Activated T-helper 2 cell treated with anti-CD3 and anti-CD28 coated beads, Interferon-gamma antibody, Interleukin-2, Interleukin-4, amounts not matched to agents 10 μg/mL and 5 μg/mL and 100 μg/mL, durations not matched to agents 14 hours and 24 hours and 36 hours (primary cell): Measurements from ENCODE around the gene CEP41. TPM values are rescaled to one million over a fixed set of nuclear protein-coding genes. Genes with fewer than 3 reads are reported as not detected.

Experiments
- DNase-seq: peaks from one replicate; pipeline ENCODE4 v3.0.0; 2021; ENCODE audit warnings: low spot score
- H3K27ac Mint-ChIP-seq: one replicate; pipeline ENCODE4 v1.8.0; 2021; ENCODE audit warnings: mixed read lengths
- H3K27me3 Mint-ChIP-seq: one replicate; pipeline ENCODE4 v1.8.0; 2021; ENCODE audit warnings: low read depth, mixed read lengths
- H3K36me3 Mint-ChIP-seq: one replicate; pipeline ENCODE4 v1.8.0; 2021; ENCODE audit warnings: low read depth, mixed read lengths
- H3K4me1 Mint-ChIP-seq: one replicate; pipeline ENCODE4 v1.8.0; 2021; ENCODE audit warnings: low read depth, mixed read lengths
- H3K4me3 Mint-ChIP-seq: one replicate; pipeline ENCODE4 v1.8.0; 2021; ENCODE audit warnings: low read depth, mild to moderate bottlenecking, moderate library complexity, mixed read lengths
- H3K9me3 Mint-ChIP-seq: one replicate; pipeline ENCODE4 v1.8.0; 2021; ENCODE audit warnings: mixed read lengths
- intact Hi-C: fragments of 100-400 bp; cut with micrococcal nuclease; formaldehyde crosslinking; loops from one replicate; pipeline ENCODE4 v1.15.1; 2023
- total RNA-seq: library from RNA; stranded (reverse); gene quantifications from 2 replicates; pipeline ENCODE4 v1.2.3, GENCODE V29; 2022

CEP41 gene
- total RNA-seq, 1 donor from 2014 or later: 15.9 TPM

GRCh38 chr7:130353196-130353595, 87.6 kb downstream of the CEP41 start:
- H3K36me3 Mint-ChIP-seq: no peaks in the 10 kb centered on the region
- no peak for DNase-seq
- no peaks in the 10 kb centered on the region for H3K27me3 Mint-ChIP-seq
- no peak overlapping the region for H3K4me3 Mint-ChIP-seq
- H3K4me1 Mint-ChIP-seq: peaks cover 7% of the 10 kb centered on the region
- H3K9me3 Mint-ChIP-seq: no peaks in the 10 kb centered on the region
- intact Hi-C loops: no loop called here
- no peak overlapping the region for H3K27ac Mint-ChIP-seq

- no peak overlapping the region for H3K4me3 Mint-ChIP-seq
- no peak overlapping the region for H3K27ac Mint-ChIP-seq
- no peaks in the 10 kb centered on the region for H3K9me3 Mint-ChIP-seq
- DNase-seq: no peak
- H3K36me3 Mint-ChIP-seq: no peaks in the 10 kb centered on the region
- no peaks in the 10 kb centered on the region for H3K27me3 Mint-ChIP-seq
- intact Hi-C loops: no loop called here
- H3K4me1 Mint-ChIP-seq: peaks cover 7% of the 10 kb centered on the region
Measured at GRCh38 chr7:130352194-130353074, 88.4 kb downstream of the CEP41 start.

- intact Hi-C loops: no loop called here
- no peak for DNase-seq
- H3K27ac Mint-ChIP-seq: no peak overlapping the region
- H3K4me1 Mint-ChIP-seq: peaks cover 7% of the 10 kb centered on the region
- no peak overlapping the region for H3K4me3 Mint-ChIP-seq
- H3K36me3 Mint-ChIP-seq: no peaks in the 10 kb centered on the region
- no peaks in the 10 kb centered on the region for H3K27me3 Mint-ChIP-seq
- H3K9me3 Mint-ChIP-seq: no peaks in the 10 kb centered on the region
Measured at GRCh38 chr7:130351791-130352090, 89.1 kb downstream of the CEP41 start.

- no peak overlapping the region for H3K27ac Mint-ChIP-seq
- H3K36me3 Mint-ChIP-seq: no peaks in the 10 kb centered on the region
- H3K9me3 Mint-ChIP-seq: no peaks in the 10 kb centered on the region
- no peak overlapping the region for H3K4me3 Mint-ChIP-seq
- peaks cover 7% of the 10 kb centered on the region for H3K4me1 Mint-ChIP-seq
- no peaks in the 10 kb centered on the region for H3K27me3 Mint-ChIP-seq
- no peak for DNase-seq
- intact Hi-C loops: no loop called here
Measured at GRCh38 chr7:130350945-130351790, 89.6 kb downstream of the CEP41 start.

- Mint-ChIP-seq H3K27me3 (peaks cover 4% of the 10 kb centered on the region), H3K4me1 (peaks cover 9% of the 10 kb centered on the region), H3K36me3 (no peaks in the 10 kb centered on the region), H3K27ac (no peak overlapping the region), H3K4me3 (no peak overlapping the region), H3K9me3 (no peaks in the 10 kb centered on the region)
- DNase-seq: no peak
- intact Hi-C loops: no loop called here
Measured at GRCh38 chr7:130349911-130350782, 90.7 kb downstream of the CEP41 start.

GRCh38 chr7:130346941-130347340, 93.9 kb downstream of the CEP41 start:
- DNase-seq: no peak
- H3K27me3 Mint-ChIP-seq: peaks cover 6% of the 10 kb centered on the region
- no peak overlapping the region for H3K4me3 Mint-ChIP-seq
- no peaks in the 10 kb centered on the region for H3K36me3 Mint-ChIP-seq
- no peaks in the 10 kb centered on the region for H3K9me3 Mint-ChIP-seq
- H3K27ac Mint-ChIP-seq: no peak overlapping the region
- H3K4me1 Mint-ChIP-seq: peaks cover 8% of the 10 kb centered on the region
- intact Hi-C loops: no loop called here

GRCh38 chr7:130346177-130346905, 94.5 kb downstream of the CEP41 start:
- Mint-ChIP-seq H3K27me3 (peaks cover 6% of the 10 kb centered on the region), H3K4me3 (no peak overlapping the region), H3K4me1 (peaks cover 4% of the 10 kb centered on the region), H3K9me3 (no peaks in the 10 kb centered on the region), H3K27ac (no peak overlapping the region), H3K36me3 (no peaks in the 10 kb centered on the region)
- no peak for DNase-seq
- intact Hi-C loops: no loop called here

GRCh38 chr7:130345725-130346124, 95.1 kb downstream of the CEP41 start:
- intact Hi-C loops: no loop called here

GRCh38 chr7:130345136-130345535, 95.7 kb downstream of the CEP41 start:
- intact Hi-C loops: no loop called here
- no peaks in the 10 kb centered on the region for H3K36me3 Mint-ChIP-seq
- H3K27me3 Mint-ChIP-seq: peaks cover 6% of the 10 kb centered on the region
- no peaks in the 10 kb centered on the region for H3K9me3 Mint-ChIP-seq
- peaks cover 3% of the 10 kb centered on the region for H3K4me1 Mint-ChIP-seq
- no peak overlapping the region for H3K4me3 Mint-ChIP-seq
- DNase-seq: no peak
- H3K27ac Mint-ChIP-seq: no peak overlapping the region

More at GRCh38 chr7:130345725-130346124, 95.1 kb downstream of the CEP41 start:
- Mint-ChIP-seq H3K4me1 (peaks cover 3% of the 10 kb centered on the region), H3K36me3 (no peaks in the 10 kb centered on the region), H3K4me3 (no peak overlapping the region), H3K9me3 (no peaks in the 10 kb centered on the region), H3K27ac (no peak overlapping the region), H3K27me3 (peaks cover 6% of the 10 kb centered on the region)
- no peak for DNase-seq

GRCh38 chr7:130344271-130344866, 96.4 kb downstream of the CEP41 start, which contains the start of gene CPA5:
Gene CPA5 (plus strand): TSS chr7:130344816. CDS start chr7:130346486, 1,670 bp downstream.
- no peak within 1 kb of the TSS for H3K27ac Mint-ChIP-seq
- intact Hi-C loops: no loop called here
- DNase-seq: no peak

More at GRCh38 chr7:130344271-130344866, 96.4 kb downstream of the CEP41 start, which contains the start of gene CPA5:
- H3K4me3 Mint-ChIP-seq: no peak within 1 kb of the TSS
- peaks cover 1% of the 10 kb centered on the region for H3K4me1 Mint-ChIP-seq
- no peaks in the 10 kb centered on the region for H3K36me3 Mint-ChIP-seq
- peaks cover 6% of the 10 kb centered on the region for H3K27me3 Mint-ChIP-seq
- H3K9me3 Mint-ChIP-seq: no peaks in the 10 kb centered on the region
